GM19372 (cell line): ENCODE results near the gene ULBP2.
"Not testable (repeated sequence)": the region's sequence is repeated elsewhere in the genome, so short reads cannot be mapped to it uniquely, and the experiment has no call there.

Experiments used
- ATAC-seq: cut with Tn5 transposase; IDR thresholded peaks from one replicate; pipeline ENCODE4 v1.9.1; 2021; ENCODE audit warnings: mild to moderate bottlenecking, low read depth, moderate library complexity; ENCODE audit not compliant: unreplicated experiment

The ULBP2 gene

DNA sequence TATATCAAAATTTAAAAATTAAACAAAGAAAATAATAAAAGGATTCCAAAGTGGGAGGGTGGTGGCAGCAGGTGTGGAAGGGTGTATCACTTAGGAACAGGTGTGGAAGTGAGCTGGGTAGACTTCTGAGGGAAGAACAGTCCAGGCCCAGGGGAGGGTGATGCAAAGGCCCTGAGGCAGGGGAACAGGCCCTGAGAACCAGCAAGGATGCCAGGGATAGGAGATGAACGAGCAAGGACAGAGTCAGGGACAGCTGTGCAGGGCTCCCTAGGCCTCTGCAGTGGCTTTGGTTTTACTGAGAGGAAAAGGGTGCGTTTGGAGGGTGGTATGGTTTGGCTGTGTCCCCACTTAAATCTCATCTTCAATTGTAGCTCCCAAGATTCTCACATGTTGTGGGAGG is 34.5 kb upstream of the ULBP2 start:
- ATAC-seq, result no peak

DNA sequence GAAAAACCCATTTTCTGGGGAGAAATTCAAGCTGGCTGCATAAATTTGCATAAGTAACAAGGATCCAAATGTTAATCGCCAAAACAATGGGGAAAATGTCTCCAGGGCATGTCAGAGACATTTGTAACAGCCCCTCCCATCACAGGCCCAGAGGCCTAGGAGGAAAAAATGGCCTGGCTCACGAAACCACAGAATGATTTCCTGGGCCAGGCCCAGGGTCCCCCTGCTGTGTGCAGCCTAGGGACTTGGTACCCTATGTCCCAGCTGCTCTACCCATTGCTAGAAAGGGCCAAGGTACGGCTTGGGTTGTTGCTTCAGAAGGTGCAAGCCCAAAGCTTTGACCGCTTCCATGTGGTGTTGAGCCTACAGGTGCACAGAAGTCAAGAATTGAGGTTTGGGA is 33.3 kb upstream of the ULBP2 start:
- ATAC-seq, result not testable (repeated sequence)

- ATAC-seq, result no peak
These were observed 31.9 kb upstream of the ULBP2 start for GRCh38 chr6:149909701-149910470.

DNA sequence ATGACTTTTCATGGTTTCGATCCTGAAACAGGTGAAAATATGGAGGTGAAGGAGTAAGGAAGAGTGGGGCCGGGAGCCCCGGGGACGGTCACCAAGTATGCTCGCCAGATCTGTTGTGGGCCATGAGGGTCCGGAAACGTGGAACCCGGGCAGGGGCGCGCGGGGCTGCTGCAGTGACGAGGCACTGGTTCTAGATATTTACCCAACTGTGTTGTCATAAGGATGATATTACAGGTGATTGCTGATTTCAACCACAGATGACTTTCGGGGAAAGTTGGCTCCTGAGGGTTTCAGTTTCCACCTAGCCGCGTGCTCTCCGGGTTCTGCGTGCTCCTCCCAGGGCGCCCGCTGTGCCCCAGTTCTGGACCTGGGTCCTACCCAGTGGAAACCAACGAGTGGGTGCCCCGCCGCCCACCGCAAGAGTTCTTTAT is 31.1 kb upstream of the ULBP2 start:
- no peak for ATAC-seq

GRCh38 chr6:149912680-149913079 is 29.1 kb upstream of the ULBP2 start:
- not testable (repeated sequence) for ATAC-seq

- ATAC-seq, result no peak
These were observed 28.7 kb upstream of the ULBP2 start for GRCh38 chr6:149913085-149913484.

DNA sequence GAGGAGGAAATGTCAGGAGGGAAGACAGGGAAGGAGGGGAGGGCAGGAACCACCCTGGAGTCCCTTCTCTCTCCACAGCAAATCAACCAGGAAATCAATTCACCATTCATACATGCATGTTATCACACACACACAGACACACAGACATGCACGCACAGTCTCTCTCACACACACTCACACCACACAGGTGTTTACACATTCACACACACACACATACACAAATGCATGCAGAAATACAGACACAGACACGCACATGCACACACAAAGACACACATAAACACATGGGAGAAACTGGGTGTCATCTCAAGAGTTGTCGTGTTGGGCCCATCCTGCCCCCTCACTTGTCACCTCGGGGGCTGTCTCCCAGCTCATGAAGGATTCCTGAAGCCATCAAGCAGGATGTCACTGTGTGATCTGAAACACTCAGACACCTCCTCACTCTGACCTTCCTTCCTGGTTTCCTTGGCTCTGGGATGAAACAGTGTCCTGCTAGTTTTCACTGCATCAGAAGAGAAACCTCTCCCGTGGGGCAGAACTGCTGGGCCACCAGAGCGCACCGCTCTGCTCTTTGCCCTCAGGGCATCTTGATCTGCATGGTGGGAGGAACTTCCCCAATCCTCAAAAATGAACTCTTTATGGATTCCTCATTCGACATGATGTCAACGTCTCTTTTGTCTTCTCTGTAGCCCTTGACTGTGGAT is 28.1 kb upstream of the ULBP2 start:
- no peak for ATAC-seq

GRCh38 chr6:149915970-149916865 is 25.6 kb upstream of the ULBP2 start:
- no peak for ATAC-seq

GRCh38 chr6:149917679-149918078 is 24.1 kb upstream of the ULBP2 start:
- no peak for ATAC-seq

DNA sequence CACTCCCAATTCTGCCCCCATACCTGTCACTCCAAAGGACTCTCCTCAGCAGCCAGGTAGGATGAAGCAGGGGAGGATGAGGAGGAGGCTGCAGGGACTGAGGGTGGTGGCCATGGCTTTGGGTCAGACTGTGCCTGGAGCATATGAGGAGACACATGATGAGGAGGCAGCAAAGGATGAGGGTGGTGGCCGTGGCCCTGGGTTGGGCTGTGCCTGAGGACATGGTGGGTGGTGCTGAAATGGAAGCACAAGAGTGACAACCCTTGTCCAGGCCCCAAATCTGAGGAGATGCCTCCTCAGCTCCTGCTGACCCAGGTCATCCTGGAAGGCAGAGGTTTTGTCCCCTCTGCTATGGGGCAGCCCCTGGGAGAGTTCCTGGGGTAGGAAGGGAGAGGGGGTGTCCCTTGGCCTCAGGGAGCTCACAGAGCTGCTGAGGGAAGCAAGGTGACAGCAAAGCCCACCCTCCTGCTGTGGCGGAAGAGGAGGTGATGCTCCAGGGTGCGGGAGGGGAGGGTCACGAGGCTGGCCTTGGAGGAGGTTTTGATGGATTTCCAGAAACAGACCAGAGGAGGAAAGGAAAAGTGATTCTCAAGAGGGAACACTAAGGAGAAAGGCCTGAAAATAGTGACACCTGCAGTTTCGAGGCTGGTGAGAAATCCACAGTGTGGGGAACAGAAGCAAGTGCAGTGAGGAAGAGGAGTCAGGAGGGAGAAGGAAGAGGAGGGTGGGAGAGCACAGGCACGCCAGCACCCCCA is 23.5 kb upstream of the ULBP2 start:
- ATAC-seq, result no peak

DNA sequence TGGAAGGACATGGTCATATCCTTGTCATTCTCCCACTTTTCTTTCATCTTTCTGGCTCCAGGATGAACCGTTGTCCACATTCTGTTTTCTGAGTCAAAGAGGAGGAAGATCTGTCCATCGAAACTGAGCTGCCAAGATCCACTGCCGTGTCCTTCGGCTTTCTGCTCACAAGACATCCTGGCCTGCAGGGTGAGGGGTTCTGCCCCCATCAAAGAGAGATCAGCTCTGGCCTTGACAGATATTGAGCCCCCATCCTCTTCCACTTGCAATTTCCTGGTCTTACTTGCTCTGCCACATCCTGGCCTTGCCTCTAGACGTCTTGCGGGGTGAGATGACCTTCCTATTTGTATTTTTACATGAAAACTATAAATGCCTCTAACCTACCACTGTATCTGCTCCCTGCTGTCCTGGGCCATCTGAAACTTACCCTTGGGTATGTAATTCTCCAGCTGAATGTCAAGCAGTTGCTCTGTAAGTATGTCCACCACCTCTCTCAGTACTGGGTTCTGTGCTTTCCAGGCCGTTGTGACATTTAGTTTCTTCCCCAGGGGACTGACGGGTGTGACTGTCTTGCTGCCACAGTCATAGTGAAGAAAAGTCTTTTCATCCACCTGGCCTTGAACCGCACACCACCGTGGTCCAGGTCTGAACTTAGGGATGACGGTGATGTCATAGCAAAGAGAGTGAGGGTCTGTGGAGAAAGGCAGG is 22.5 kb upstream of the ULBP2 start:
- ATAC-seq, result not testable (repeated sequence)

- ATAC-seq, result no peak
These were observed 22.0 kb upstream of the ULBP2 start for GRCh38 chr6:149919834-149920225.

GRCh38 chr6:149921361-149921760 is 20.5 kb upstream of the ULBP2 start:
- ATAC-seq, result no peak

DNA sequence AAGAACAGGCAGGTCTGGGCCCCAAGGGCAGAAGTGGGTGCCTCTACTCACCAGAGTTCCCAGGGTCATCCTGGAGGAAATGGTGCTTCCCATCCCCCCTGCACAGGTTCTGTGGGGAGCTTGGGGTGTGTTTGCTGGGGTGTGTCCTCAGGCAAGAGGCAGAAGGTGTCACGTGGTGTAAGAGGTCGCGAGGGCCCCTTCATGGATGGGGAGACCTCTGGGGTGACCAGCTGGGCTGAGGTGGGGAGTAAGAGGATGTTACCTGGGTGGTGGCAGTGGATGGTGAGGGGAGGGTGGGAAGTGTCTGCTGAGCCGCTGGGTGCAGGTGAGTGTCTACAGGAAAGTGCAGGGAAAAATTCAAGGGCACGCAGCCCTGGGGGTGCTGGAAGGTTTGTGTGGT is 19.7 kb upstream of the ULBP2 start:
- ATAC-seq, result not testable (repeated sequence)

DNA sequence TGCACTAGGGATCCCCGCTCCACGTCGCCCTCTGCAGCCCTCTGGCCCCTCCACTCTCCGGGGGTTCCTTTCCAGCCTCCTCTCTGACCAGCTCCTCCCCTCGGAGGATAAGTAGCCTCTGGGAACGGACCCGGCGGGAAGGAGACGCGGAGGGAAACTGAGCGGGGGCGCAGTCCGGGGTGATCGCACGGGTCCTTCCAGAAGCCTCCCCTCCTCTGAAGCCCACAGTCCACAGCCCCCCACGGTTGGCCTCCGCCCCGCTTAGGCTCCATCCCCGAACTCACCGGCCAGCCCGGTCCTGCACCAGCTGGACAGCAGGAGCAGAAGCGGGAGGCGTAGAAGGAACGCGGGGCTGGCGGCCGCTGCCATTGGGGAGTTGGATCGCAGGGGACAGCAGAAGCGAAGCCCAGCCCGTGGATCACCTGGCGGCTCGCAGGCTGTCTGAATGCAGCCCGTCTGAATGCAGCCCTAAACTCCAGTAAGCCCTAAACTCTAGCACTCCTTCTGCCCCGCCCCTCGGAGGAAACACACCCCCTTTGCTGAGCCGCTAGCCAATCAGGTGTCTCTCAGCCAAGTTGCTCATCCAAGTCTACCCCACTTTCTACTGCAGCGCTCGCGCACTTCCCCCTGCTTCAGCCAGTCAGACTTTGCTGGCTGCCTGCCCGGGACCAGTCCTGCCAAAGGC is 19.0 kb upstream of the ULBP2 start, which contains the start of gene RAET1G:
Gene RAET1G (minus strand): TSS at position 480 of the 685 bp plus-strand sequence. CDS start 111 bp downstream, at position 369.
- ATAC-seq, result peak; percentile 57

GRCh38 chr6:149923327-149923986 is 18.4 kb upstream of the ULBP2 start:
- no peak for ATAC-seq

- no peak for ATAC-seq
These were observed 17.4 kb upstream of the ULBP2 start for GRCh38 chr6:149924206-149924932.

GRCh38 chr6:149924933-149925252 is 16.9 kb upstream of the ULBP2 start:
- ATAC-seq, result no peak
